Keratinocyte (primary cell): ENCODE data around the gene ALOX12B. TPM values are rescaled to one million over a fixed set of nuclear protein-coding genes. Genes with fewer than 3 reads are reported as not detected.
A peak's percentile ranks its signal among the peaks of the same experiment; 100 is the strongest.

Source experiments
- DNase-seq: peaks from one replicate; pipeline ENCODE4 v3.0.0-alpha.2; 2011; ENCODE audit warnings: low read depth, missing footprints, low spot score
- FAIRE-seq: peaks from 2 replicates; lab custom pipeline; 2011; peaks lifted over from hg19 to GRCh38; lab: Jason Lieb, UNC
- H2AFZ ChIP-seq: 2 replicates; pipeline ENCODE4 v1.6.0; 2012; ENCODE audit warnings: low read length, control low read depth, inconsistent platforms; ENCODE audit not compliant: control insufficient read depth
- H3K27ac ChIP-seq: 2 replicates; pipeline ENCODE4 v1.5.1; 2011; ENCODE audit warnings: low read length; ENCODE audit not compliant: control insufficient read depth, insufficient read depth
- H3K27me3 ChIP-seq: 3 replicates; pipeline ENCODE4 v1.6.0; 2011; ENCODE audit warnings: low read length; ENCODE audit not compliant: control insufficient read depth, insufficient read depth; ENCODE audit errors: extremely low read depth
- H3K36me3 ChIP-seq, 2 experiments: 2 replicates in 1 of 2; 3 replicates in 1 of 2; pipeline ENCODE4 v1.5.1; 2011; ENCODE audit warnings: low read length in 2 of 2, mild to moderate bottlenecking in 1 of 2; ENCODE audit not compliant: control insufficient read depth in 2 of 2, insufficient read depth in 2 of 2; ENCODE audit errors: extremely low read depth in 1 of 2
- H3K4me1 ChIP-seq: 3 replicates; pipeline ENCODE4 v1.5.1; 2011; ENCODE audit warnings: low read length; ENCODE audit not compliant: control insufficient read depth, insufficient read depth; ENCODE audit errors: extremely low read depth
- H3K4me2 ChIP-seq: 3 replicates; pipeline ENCODE4 v1.6.0; 2011; ENCODE audit warnings: low read depth, low read length; ENCODE audit not compliant: control insufficient read depth, insufficient read depth; ENCODE audit errors: extremely low read depth
- H3K4me3 ChIP-seq, 3 experiments: fragments of 200-600 bp in 1 of 3; sonication (generic) in 1 of 3; 2 replicates in 2 of 3; 3 replicates in 1 of 3; pipeline ENCODE4 v1.5.1; 2011 to 2016; ENCODE audit warnings: low read length in 3 of 3, mild to moderate bottlenecking in 3 of 3, control low read depth in 2 of 3, inconsistent platforms in 1 of 3, low read depth in 1 of 3, mixed read lengths in 1 of 3, mixed run types in 1 of 3, moderate library complexity in 1 of 3; ENCODE audit not compliant: control insufficient read depth in 2 of 3, insufficient read depth in 2 of 3; ENCODE audit errors: extremely low read depth in 1 of 3
- H3K79me2 ChIP-seq: 2 replicates; pipeline ENCODE4 v1.6.0; 2012; ENCODE audit warnings: low read length; ENCODE audit not compliant: control insufficient read depth, insufficient read depth
- H3K9ac ChIP-seq: 3 replicates; pipeline ENCODE4 v1.6.0; 2011; ENCODE audit warnings: low read length; ENCODE audit not compliant: control insufficient read depth, insufficient read depth; ENCODE audit errors: extremely low read depth
- H3K9me1 ChIP-seq: 3 replicates; pipeline ENCODE4 v1.6.0; 2011; ENCODE audit warnings: low read length; ENCODE audit not compliant: control insufficient read depth, insufficient read depth; ENCODE audit errors: extremely low read depth
- H3K9me3 ChIP-seq: 2 replicates; pipeline ENCODE4 v1.5.1; 2012; ENCODE audit warnings: low read depth, low read length; ENCODE audit not compliant: control insufficient read depth
- H4K20me1 ChIP-seq: 3 replicates; pipeline ENCODE4 v1.6.0; 2011; ENCODE audit warnings: low read length; ENCODE audit not compliant: control insufficient read depth, insufficient read depth; ENCODE audit errors: extremely low read depth
- EZH2 ChIP-seq: IDR thresholded peaks from one replicate; pipeline ENCODE4 v1.6.1; 2012; ENCODE audit warnings: inconsistent platforms, mild to moderate bottlenecking, low read length, moderate library complexity
- dilution Hi-C: fragments of 300-500 bp; cut with MboI; formaldehyde crosslinking; loops from one replicate; pipeline ENCODE4 v1.7.0; 2020; ENCODE audit warnings: low sequenced_read_pairs; ENCODE audit not compliant: extremely low pct_ligation_motif_present
- polyA plus RNA-seq, 5 experiments: library from polyadenylated mRNA; depleted of rRNA in 3 of 5; stranded (reverse) in 3 of 5; stranded (forward) in 1 of 5; unstranded in 1 of 5; fragments of >200 nt; gene quantifications; 1 replicate in 1 of 5; 2 replicates in 3 of 5; 3 replicates in 1 of 5; pipeline versions ENCODE4 v1.2.1 to v1.2.3, GENCODE V29; 2011 to 2012; ENCODE audit warnings: missing spikeins in 2 of 5, low read depth in 1 of 5, low replicate concordance in 1 of 5
- TF ChIP-seq, protein P1 (sequence below), 3 experiments: IDR thresholded peaks in 1 of 3; conservative IDR thresholded peaks in 1 of 3; optimal IDR thresholded peaks in 1 of 3; 2 replicates in 2 of 3; 3 replicates in 1 of 3; pipeline versions ENCODE3 to v1.5.1; 2011; ENCODE audit warnings: low read length in 3 of 3, mild to moderate bottlenecking in 3 of 3, moderate library complexity in 2 of 3, control low read depth in 1 of 3, inconsistent platforms in 1 of 3; ENCODE audit not compliant: insufficient read depth in 2 of 3; ENCODE audit errors: extremely low read depth in 1 of 3

ALOX12B gene
- polyA plus RNA-seq, 1 donor (not counting 4 experiments of a cell fraction or from before 2014, with no cell fraction given) = 0.47 TPM

- FAIRE-seq = peak; percentile 49
- Histone ChIP-seq H3K9me3 (no peaks in the 10 kb centered on the region), H3K4me2 (peak overlapping the region; percentile 98), H3K4me3 (peak overlapping the region; percentile 39 to 84 (median 76)), H3K36me3 (no peaks in the 10 kb centered on the region), H3K27me3 (peaks cover 14% of the 10 kb centered on the region), H3K4me1 (peaks cover 34% of the 10 kb centered on the region), H4K20me1 (peaks cover 2% of the 10 kb centered on the region), H3K27ac (peak overlapping the region; percentile 99), H2AFZ (peak overlapping the region; percentile 90), H3K79me2 (no peaks in the 10 kb centered on the region), H3K9me1 (no peaks in the 10 kb centered on the region), H3K9ac (peak overlapping the region; percentile 96)
- DNase-seq = no peak
- TF ChIP-seq EZH2 = no peak
- TF ChIP-seq, protein P1, sequence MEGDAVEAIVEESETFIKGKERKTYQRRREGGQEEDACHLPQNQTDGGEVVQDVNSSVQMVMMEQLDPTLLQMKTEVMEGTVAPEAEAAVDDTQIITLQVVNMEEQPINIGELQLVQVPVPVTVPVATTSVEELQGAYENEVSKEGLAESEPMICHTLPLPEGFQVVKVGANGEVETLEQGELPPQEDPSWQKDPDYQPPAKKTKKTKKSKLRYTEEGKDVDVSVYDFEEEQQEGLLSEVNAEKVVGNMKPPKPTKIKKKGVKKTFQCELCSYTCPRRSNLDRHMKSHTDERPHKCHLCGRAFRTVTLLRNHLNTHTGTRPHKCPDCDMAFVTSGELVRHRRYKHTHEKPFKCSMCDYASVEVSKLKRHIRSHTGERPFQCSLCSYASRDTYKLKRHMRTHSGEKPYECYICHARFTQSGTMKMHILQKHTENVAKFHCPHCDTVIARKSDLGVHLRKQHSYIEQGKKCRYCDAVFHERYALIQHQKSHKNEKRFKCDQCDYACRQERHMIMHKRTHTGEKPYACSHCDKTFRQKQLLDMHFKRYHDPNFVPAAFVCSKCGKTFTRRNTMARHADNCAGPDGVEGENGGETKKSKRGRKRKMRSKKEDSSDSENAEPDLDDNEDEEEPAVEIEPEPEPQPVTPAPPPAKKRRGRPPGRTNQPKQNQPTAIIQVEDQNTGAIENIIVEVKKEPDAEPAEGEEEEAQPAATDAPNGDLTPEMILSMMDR (optimal IDR thresholded peaks at IDR 0.05 in 1 of 3, IDR thresholded peaks at IDR 0.05 in 1 of 3, conservative IDR thresholded peaks at IDR 0.05 in 1 of 3; ENCODE audit: extremely low read depth in 1 of 3, insufficient read depth in 2 of 3, low read length in 3 of 3) = peak; percentile 70 to 94 (median 79)
- dilution Hi-C loops = no loop called here
Observed at GRCh38 chr17:8118769-8119580, 31.5 kb upstream of the ALOX12B start.

DNA sequence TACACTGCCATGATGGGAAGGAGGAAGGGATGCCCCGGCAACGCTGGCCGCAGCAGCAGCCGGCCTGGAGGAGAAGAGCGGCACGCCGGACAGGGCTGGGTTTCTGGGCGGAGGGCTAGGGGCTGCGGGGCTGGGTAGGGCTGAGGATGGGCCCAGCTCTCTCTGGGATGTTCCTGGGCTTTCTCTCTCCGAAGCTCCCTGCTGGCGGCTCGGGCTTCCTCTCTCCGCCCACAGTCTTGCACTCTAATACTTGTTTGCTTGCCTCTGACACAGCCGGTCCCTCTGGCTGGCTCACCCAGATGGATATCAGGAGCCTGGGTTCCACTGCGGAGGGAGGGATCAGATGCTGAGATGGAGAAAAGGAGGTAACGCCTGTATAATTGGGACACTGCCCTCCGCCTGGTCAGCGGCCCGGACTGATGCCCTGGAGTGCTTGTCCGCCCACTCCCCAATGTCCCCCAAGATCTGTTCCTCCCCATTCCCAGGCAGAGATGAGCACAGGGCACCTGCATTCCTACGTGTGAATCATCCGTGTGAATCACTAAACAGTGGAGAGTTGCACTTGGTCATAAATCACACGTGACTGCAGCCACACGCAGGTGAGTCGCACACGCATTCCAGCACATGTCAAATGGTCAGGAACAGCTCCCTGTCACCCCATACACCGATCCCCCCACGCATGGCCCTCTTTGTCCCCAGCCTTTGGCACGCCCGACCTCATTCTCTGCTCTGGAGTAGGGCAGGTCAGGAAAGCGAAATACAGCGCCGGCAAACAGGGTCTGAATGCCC lies 30.7 kb upstream of the ALOX12B start, which contains the start of gene ALOXE3:
TSS of gene ALOXE3 (minus strand) at position 535 of the 789 bp plus-strand sequence. CDS start at position 11, 524 bp downstream.
- FAIRE-seq = peak; percentile 97
- Histone ChIP-seq H3K4me2 (peak within 1 kb of the TSS; percentile 98), H3K27me3 (peaks cover 6% of the 10 kb centered on the region), H3K27ac (peak within 1 kb of the TSS; percentile 99), H4K20me1 (peaks cover 2% of the 10 kb centered on the region), H3K9ac (peak within 1 kb of the TSS; percentile 96), H3K4me3 (peak within 1 kb of the TSS; percentile 39 to 84 (median 76)), H3K9me1 (no peaks in the 10 kb centered on the region), H2AFZ (peak within 1 kb of the TSS; percentile 90), H3K36me3 (no peaks in the 10 kb centered on the region), H3K4me1 (peaks cover 27% of the 10 kb centered on the region), H3K79me2 (no peaks in the 10 kb centered on the region), H3K9me3 (no peaks in the 10 kb centered on the region)
- TF ChIP-seq EZH2 = no peak
- TF ChIP-seq, protein P1 (optimal IDR thresholded peaks at IDR 0.05 in 1 of 3, IDR thresholded peaks at IDR 0.05 in 1 of 3, conservative IDR thresholded peaks at IDR 0.05 in 1 of 3; ENCODE audit: extremely low read depth in 1 of 3, insufficient read depth in 2 of 3, low read length in 3 of 3) = no peak
- dilution Hi-C loops = no loop called here
- DNase-seq = peak; percentile 92
